CD4-positive, alpha-beta T cell treated with Interleukin-6 at 100 ng/mL for 8 hours (primary cell): Measurements from ENCODE around the gene RIMBP3C.
"Not testable (repeated sequence)": the region's sequence is repeated elsewhere in the genome, so short reads cannot be mapped to it uniquely, and the experiment has no call there.

Experiments used
- DNase-seq: peaks from one replicate; pipeline ENCODE4 v3.0.0-alpha.2; 2020; ENCODE audit warnings: mixed read lengths, low spot score

RIMBP3C gene

GRCh38 chr22:21531525-21531924 lies 19.7 kb downstream of the RIMBP3C start:
- not testable (repeated sequence) for DNase-seq

DNA sequence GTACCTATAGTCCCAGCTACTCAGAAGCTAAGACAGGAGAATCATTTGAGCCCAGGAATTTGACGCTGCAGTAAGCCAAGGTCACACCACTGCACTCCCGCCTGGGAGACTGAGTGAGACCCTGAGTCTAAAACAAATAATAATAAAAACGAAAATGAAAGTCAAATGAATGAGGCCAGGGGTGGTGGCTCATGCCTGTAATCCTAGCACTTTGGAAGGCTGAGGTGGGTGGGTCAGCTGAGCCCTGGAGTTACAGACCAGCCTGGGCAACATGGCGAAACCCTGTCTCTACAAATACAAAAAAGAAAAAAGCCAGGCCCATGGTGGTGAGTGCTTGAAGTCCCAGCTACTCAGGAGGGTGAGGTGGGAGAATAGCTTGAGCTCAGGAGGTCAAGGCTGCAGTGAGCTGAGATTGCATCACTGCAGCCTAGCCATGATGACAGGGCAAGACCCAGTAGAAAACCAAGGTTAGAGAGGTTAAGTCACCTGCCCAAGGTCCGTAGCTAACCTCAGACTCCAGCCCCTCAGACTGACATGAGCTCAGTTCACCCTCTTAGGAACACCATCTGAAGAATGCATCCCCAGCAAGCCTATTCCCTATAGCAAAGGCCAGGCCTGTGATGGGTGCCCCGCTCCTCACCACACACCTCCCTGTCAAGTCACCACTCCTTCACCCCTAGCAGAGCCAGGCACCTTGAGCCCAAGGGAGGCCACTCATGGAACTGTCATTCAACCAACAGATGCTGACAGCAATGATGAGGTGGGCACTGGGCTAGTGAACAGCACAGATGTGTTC lies 24.4 kb downstream of the RIMBP3C start:
- DNase-seq, result not testable (repeated sequence)

GRCh38 chr22:21516970-21517764 lies 34.1 kb downstream of the RIMBP3C start:
- DNase-seq, result not testable (repeated sequence)

GRCh38 chr22:21516522-21516921 lies 34.7 kb downstream of the RIMBP3C start:
- DNase-seq, result not testable (repeated sequence)

- DNase-seq, result not testable (repeated sequence)
Measured at GRCh38 chr22:21515234-21515633, 36.0 kb downstream of the RIMBP3C start.

DNA sequence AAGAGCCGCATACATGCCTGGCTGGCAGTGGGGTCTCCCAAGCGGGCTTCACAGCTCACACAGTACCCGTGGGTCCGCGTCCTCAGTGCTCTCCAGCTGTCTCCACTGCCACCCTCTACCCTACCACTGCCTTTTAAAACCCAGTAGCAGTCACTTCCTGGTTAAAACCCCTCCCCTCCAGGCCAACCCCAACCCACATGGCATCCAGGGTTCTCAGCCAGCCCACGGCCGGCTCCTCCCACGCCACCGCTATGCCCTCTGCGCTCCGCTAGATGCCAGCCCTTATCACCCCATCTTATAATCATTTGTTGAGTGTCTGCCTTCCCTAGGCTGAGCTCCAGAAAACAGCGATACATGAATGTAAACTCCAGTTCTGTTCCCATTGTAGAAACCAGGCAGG lies 37.1 kb downstream of the RIMBP3C start:
- not testable (repeated sequence) for DNase-seq

DNA sequence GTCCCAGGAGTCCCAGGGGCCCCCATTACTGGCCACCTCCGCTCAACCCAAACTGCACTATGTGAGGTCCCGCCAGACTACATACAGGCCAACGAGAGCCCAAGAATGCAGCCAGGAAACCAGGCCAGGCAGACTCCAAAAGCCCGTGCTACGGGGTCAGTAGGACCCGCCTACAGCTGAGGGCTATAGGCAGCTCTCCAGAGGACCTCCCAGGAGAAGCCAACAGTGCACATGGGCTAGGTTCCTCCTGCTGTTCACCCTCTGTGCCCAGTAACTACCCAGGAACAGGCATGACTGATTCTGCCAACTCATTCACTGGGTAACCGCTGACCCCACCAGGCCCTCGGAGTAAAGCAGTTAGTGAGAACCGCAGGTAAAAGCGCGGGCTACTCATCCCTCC lies 39.2 kb downstream of the RIMBP3C start:
- not testable (repeated sequence) for DNase-seq

DNA sequence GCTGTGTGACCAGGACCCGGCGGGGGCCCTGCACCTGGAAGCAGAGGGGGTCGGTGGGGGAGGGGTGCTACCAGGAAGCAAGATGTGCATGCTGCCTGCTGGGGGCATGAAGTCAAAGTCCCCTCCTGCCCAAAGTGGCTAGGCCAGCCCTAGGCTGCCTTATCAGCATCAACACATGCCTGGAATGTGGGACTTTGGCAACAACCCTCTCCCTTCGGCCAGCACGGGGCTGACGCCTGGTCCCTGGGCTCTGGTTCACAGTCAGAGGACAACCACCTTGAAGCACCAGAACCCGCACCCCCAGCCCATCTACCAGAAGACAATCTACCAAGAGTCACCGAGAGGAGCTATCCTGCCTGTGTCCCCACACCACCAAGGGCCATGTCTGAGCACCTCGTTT lies 40.9 kb downstream of the RIMBP3C start:
- DNase-seq, result not testable (repeated sequence)

GRCh38 chr22:21499623-21500506 lies 51.4 kb downstream of the RIMBP3C start:
- DNase-seq, result not testable (repeated sequence)

- not testable (repeated sequence) for DNase-seq
Measured at GRCh38 chr22:21498489-21498888, 52.8 kb downstream of the RIMBP3C start.

GRCh38 chr22:21497984-21498383 lies 53.3 kb downstream of the RIMBP3C start:
- DNase-seq, result not testable (repeated sequence)
